Measurements from ENCODE around the gene TMEM63B. TPM values are rescaled to one million over a fixed set of nuclear protein-coding genes. Genes with fewer than 3 reads are reported as not detected.
A peak's percentile ranks its signal among the peaks of the same experiment; 100 is the strongest.
"Not testable (repeated sequence)": the region's sequence is repeated elsewhere in the genome, so short reads cannot be mapped to it uniquely, and the experiment has no call there.

The TMEM63B gene
- total RNA-seq, 2 donors from 2014 or later = 64.6 to 65.2 TPM

DNA sequence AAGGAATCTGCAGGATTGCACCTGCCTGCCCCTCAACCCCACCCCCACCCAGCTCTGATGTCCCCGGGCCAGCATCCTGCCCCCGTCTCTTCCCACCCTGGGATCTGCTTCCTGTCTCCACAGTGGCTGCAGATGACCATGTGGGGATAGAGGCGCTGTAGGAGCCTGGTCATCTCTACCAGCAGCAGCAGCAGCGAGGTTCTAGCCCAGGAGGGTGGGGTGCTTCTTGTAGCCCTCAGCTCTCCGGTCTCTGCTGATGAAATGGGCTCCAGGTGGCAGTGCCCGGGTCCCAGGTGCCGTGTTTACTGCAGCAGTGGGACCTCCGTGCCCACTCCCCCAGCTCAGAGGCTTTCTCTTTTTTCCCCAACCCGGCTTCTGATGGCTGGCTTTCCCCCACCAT lies 56.4 kb downstream of the TMEM63B start:
- DNase-seq = peak; percentile 62
- H3K4me3 Mint-ChIP-seq = no peak overlapping the region
- H3K27me3 ChIP-seq (ENCODE audit: control insufficient read depth, insufficient read depth, low read length, poor library complexity, severe bottlenecking) = no peaks in the 10 kb centered on the region

DNA sequence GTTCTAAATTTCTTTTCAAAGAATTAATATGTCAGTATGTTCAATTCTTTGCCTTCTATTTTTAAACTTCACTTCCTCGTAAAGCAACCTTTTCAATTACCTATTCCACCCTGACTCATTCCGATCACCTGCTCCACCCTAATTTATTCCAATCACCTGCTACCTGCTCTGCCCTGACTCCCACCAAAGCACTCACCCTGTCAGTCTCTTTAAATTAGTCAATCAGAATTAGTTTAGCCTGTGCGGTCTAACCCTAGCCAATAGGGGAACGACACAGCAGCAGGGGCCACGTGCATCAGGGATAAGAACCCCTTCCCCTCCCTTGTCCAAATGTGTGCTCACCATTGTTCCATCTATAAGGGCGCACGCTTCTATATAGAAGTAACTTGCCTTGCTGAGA lies 58.0 kb downstream of the TMEM63B start:
- not testable (repeated sequence) for H3K9ac ChIP-seq (ENCODE audit: extremely low read depth, low read length, poor library complexity, severe bottlenecking); H3K27ac ChIP-seq (ENCODE audit: low read depth, low read length); H3K27me3 ChIP-seq (ENCODE audit: control insufficient read depth, insufficient read depth, low read length, poor library complexity, severe bottlenecking); H3K4me3 Mint-ChIP-seq; H3K27me3 Mint-ChIP-seq (ENCODE audit: insufficient read depth); H3K4me1 ChIP-seq (ENCODE audit: control insufficient read depth, insufficient read depth, low read length); H3K36me3 ChIP-seq (ENCODE audit: control insufficient read depth, insufficient read depth, low read length); H3K9me3 ChIP-seq (ENCODE audit: control insufficient read depth, low read length); H3K4me3 ChIP-seq (ENCODE audit: low read length); H3K9me3 Mint-ChIP-seq; H3K36me3 Mint-ChIP-seq (ENCODE audit: low read depth); H3K27ac Mint-ChIP-seq
- H3K4me1 Mint-ChIP-seq = peaks cover 35% of the 10 kb centered on the region
- peak; percentile 49 for DNase-seq
- 77 to 98% methylated on average over 4 to 7 of the region's 7 CpGs for WGBS, 2 experiments (ENCODE audit: insufficient coverage in 1 of 2, insufficient read length in 1 of 2)

More for the DNA sequence above, 56.4 kb downstream of the TMEM63B start:
- Mint-ChIP-seq H3K9me3 (no peaks in the 10 kb centered on the region), H3K4me1 (peaks cover 31% of the 10 kb centered on the region), H3K27ac (no peak overlapping the region), H3K36me3 (ENCODE audit: low read depth) (no peaks in the 10 kb centered on the region), H3K27me3 (ENCODE audit: insufficient read depth) (no peaks in the 10 kb centered on the region)
- Histone ChIP-seq H3K27ac (ENCODE audit: low read depth, low read length) (no peak overlapping the region), H3K4me3 (ENCODE audit: low read length) (no peak overlapping the region), H3K9me3 (ENCODE audit: control insufficient read depth, low read length) (no peaks in the 10 kb centered on the region), H3K36me3 (ENCODE audit: control insufficient read depth, insufficient read depth, low read length) (no peaks in the 10 kb centered on the region), H3K4me1 (ENCODE audit: control insufficient read depth, insufficient read depth, low read length) (peaks cover 10% of the 10 kb centered on the region), H3K9ac (ENCODE audit: extremely low read depth, low read length, poor library complexity, severe bottlenecking) (no peak overlapping the region)
- WGBS, 2 experiments (ENCODE audit: insufficient coverage in 1 of 2, insufficient read length in 1 of 2) = 78 to 79% methylated on average over 6 to 9 of the region's 9 CpGs
- TF ChIP-seq CTCF (conservative IDR thresholded peaks at IDR 0.05) = peak; percentile 27

- Histone ChIP-seq H3K9me3 (ENCODE audit: control insufficient read depth, low read length) (no peaks in the 10 kb centered on the region), H3K4me1 (ENCODE audit: control insufficient read depth, insufficient read depth, low read length) (peaks cover 10% of the 10 kb centered on the region), H3K4me3 (ENCODE audit: low read length) (no peak overlapping the region), H3K27me3 (ENCODE audit: control insufficient read depth, insufficient read depth, low read length, poor library complexity, severe bottlenecking) (no peaks in the 10 kb centered on the region), H3K9ac (ENCODE audit: extremely low read depth, low read length, poor library complexity, severe bottlenecking) (no peak overlapping the region), H3K36me3 (ENCODE audit: control insufficient read depth, insufficient read depth, low read length) (no peaks in the 10 kb centered on the region), H3K27ac (ENCODE audit: low read depth, low read length) (no peak overlapping the region)
- TF ChIP-seq CTCF (conservative IDR thresholded peaks at IDR 0.05) = no peak
- DNase-seq = peak; percentile 85
- peak overlapping the region; percentile 27 for H3K4me3 Mint-ChIP-seq
- no peaks in the 10 kb centered on the region for H3K36me3 Mint-ChIP-seq (ENCODE audit: low read depth)
- 32 to 40% methylated on average over 7 to 9 of the region's 9 CpGs for WGBS, 2 experiments (ENCODE audit: insufficient coverage in 1 of 2, insufficient read length in 1 of 2)
- H3K4me1 Mint-ChIP-seq = peaks cover 35% of the 10 kb centered on the region
- peak overlapping the region; percentile 93 for H3K27ac Mint-ChIP-seq
- H3K27me3 Mint-ChIP-seq (ENCODE audit: insufficient read depth) = no peaks in the 10 kb centered on the region
- no peaks in the 10 kb centered on the region for H3K9me3 Mint-ChIP-seq
These were observed 58.7 kb downstream of the TMEM63B start for GRCh38 chr6:44185953-44186634.

DNA sequence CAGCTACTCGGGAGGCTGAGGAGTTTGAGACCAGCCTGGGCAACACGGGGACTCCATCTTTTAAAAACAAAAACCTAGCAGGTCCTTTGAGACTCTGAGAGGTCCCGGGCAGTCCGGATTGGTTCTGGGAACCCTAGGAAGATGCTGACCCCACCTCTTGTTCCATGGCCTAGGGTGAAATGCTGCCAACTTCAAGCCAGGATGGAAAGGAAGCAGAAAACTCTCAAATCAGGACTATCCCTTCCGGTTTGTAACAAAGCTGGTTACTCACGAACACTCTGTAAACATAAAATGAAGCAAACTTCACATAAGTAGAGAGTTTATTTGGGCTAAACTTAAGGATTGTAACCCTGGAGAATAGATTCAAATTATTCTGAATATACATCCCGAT lies 59.3 kb downstream of the TMEM63B start:
- Histone ChIP-seq H3K36me3 (ENCODE audit: control insufficient read depth, insufficient read depth, low read length) (no peaks in the 10 kb centered on the region), H3K9ac (ENCODE audit: extremely low read depth, low read length, poor library complexity, severe bottlenecking) (no peak overlapping the region), H3K4me1 (ENCODE audit: control insufficient read depth, insufficient read depth, low read length) (peaks cover 10% of the 10 kb centered on the region), H3K27me3 (ENCODE audit: control insufficient read depth, insufficient read depth, low read length, poor library complexity, severe bottlenecking) (no peaks in the 10 kb centered on the region), H3K9me3 (ENCODE audit: control insufficient read depth, low read length) (no peaks in the 10 kb centered on the region), H3K27ac (ENCODE audit: low read depth, low read length) (no peak overlapping the region), H3K4me3 (ENCODE audit: low read length) (no peak overlapping the region)
- no peaks in the 10 kb centered on the region for H3K36me3 Mint-ChIP-seq (ENCODE audit: low read depth)
- H3K27me3 Mint-ChIP-seq (ENCODE audit: insufficient read depth) = no peaks in the 10 kb centered on the region
- WGBS, 2 experiments (ENCODE audit: insufficient coverage in 1 of 2, insufficient read length in 1 of 2) = 91% methylated on average over 7 of the region's 7 CpGs
- no peak overlapping the region for H3K4me3 Mint-ChIP-seq
- H3K27ac Mint-ChIP-seq = peak overlapping the region; percentile 93
- peaks cover 35% of the 10 kb centered on the region for H3K4me1 Mint-ChIP-seq
- no peak for DNase-seq
- no peak for TF ChIP-seq CTCF (conservative IDR thresholded peaks at IDR 0.05)
- no peaks in the 10 kb centered on the region for H3K9me3 Mint-ChIP-seq

All from endodermal cell (in vitro differentiated cells).